HepG2 (cell line): Measurements from ENCODE around the gene SLX9. TPM values are rescaled to one million over a fixed set of nuclear protein-coding genes. Genes with fewer than 3 reads are reported as not detected.
A peak's percentile ranks its signal among the peaks of the same experiment; 100 is the strongest.

Source experiments
- CBX2 ChIP-seq, 2 experiments: fragments of 200-600 bp in 1 of 2; sonication (generic); formaldehyde crosslinking in 1 of 2; IDR thresholded peaks; 2 replicates each; pipeline versions ENCODE4 v1.7.0 to v1.8.1; 2018 to 2022; ENCODE audit warnings: low read depth in 2 of 2, low read length in 1 of 2, mild to moderate bottlenecking in 1 of 2, missing genetic modification reagents in 1 of 2
- FLYWCH1 ChIP-seq: sonication (generic); formaldehyde crosslinking; IDR thresholded peaks from 2 replicates; pipeline ENCODE4 v1.8.1; 2023; ENCODE audit warnings: mild to moderate bottlenecking, missing genetic modification reagents
- FOXK2 ChIP-seq: fragments of 450-650 bp; IDR thresholded peaks from 2 replicates; pipeline ENCODE4 v1.6.1; 2016
- HES4 ChIP-seq: sonication (generic); formaldehyde crosslinking; IDR thresholded peaks from 2 replicates; pipeline ENCODE4 v1.9.0; 2021; ENCODE audit warnings: mild to moderate bottlenecking, missing genetic modification reagents, borderline replicate concordance
- LCORL ChIP-seq, 2 experiments: fragments of 450-650 bp in 1 of 2; sonication (generic) in 1 of 2; formaldehyde crosslinking in 1 of 2; IDR thresholded peaks; 2 replicates each; pipeline versions ENCODE4 v1.5.0 to v1.6.1; 2017 to 2020; ENCODE audit warnings: antibody characterized with exemption in 1 of 2, missing genetic modification reagents in 1 of 2
- NONO ChIP-seq, 2 experiments: fragments of 450-650 bp in 1 of 2; sonication (generic) in 1 of 2; formaldehyde crosslinking in 1 of 2; IDR thresholded peaks in 1 of 2; conservative IDR thresholded peaks in 1 of 2; 2 replicates each; pipeline versions ENCODE4 v1.6.1 to v1.8.0; 2017 to 2022; ENCODE audit warnings: mild to moderate bottlenecking in 1 of 2, missing genetic modification reagents in 1 of 2, moderate library complexity in 1 of 2
- RARG ChIP-seq: sonication (generic); formaldehyde crosslinking; IDR thresholded peaks from 2 replicates; pipeline ENCODE4 v1.4.0; 2020; ENCODE audit warnings: low read depth, mild to moderate bottlenecking, missing genetic modification reagents
- SNAPC2 ChIP-seq: sonication (generic); formaldehyde crosslinking; IDR thresholded peaks from 2 replicates; pipeline ENCODE4 v1.8.1; 2022; ENCODE audit warnings: mild to moderate bottlenecking, missing genetic modification reagents
- SRY ChIP-seq: sonication (generic); formaldehyde crosslinking; IDR thresholded peaks from 2 replicates; pipeline ENCODE4 v1.8.0; 2022; ENCODE audit warnings: mild to moderate bottlenecking, missing genetic modification reagents
- TCF7 ChIP-seq: sonication (generic); IDR thresholded peaks from 2 replicates; pipeline ENCODE4 v1.6.1; 2016; ENCODE audit warnings: antibody characterized with exemption, low read depth
- polyA plus RNA-seq, 8 experiments: library from polyadenylated mRNA; depleted of rRNA in 3 of 8; stranded (reverse) in 7 of 8; unstranded in 1 of 8; fragments of >200 nt; fragmentation: Illumina TruSeq in 4 of 8; extraction: Trizol in 4 of 8; gene quantifications; 2 replicates each; pipeline versions ENCODE4 v1.2.1 to v1.2.3, GENCODE V29; 2011 to 2016; ENCODE audit warnings: low read depth in 4 of 8, missing spikeins in 1 of 8, mixed read lengths in 1 of 8; ENCODE audit not compliant: insufficient read depth in 1 of 8
- total RNA-seq, 5 experiments: library from RNA; depleted of rRNA; stranded (reverse); fragments of >200 nt; fragmentation: Illumina TruSeq; extraction: Trizol; gene quantifications; 2 replicates each; pipeline ENCODE4 v1.2.3, GENCODE V29; 2016; ENCODE audit warnings: low read depth in 1 of 5
- TF ChIP-seq, protein P1 (sequence below): sonication (generic); formaldehyde crosslinking; IDR thresholded peaks from 2 replicates; pipeline ENCODE4 v1.4.0; 2020; ENCODE audit warnings: mild to moderate bottlenecking, missing genetic modification reagents
- TF ChIP-seq, protein P2 (sequence below): sonication (generic); formaldehyde crosslinking; IDR thresholded peaks from 2 replicates; pipeline ENCODE4; 2020; ENCODE audit warnings: missing genetic modification reagents, mild to moderate bottlenecking, borderline replicate concordance
- TF ChIP-seq, protein P3 (sequence below): sonication (generic); formaldehyde crosslinking; conservative IDR thresholded peaks from 2 replicates; pipeline ENCODE4 v1.4.0; 2020; ENCODE audit warnings: mild to moderate bottlenecking, missing genetic modification reagents, moderate library complexity
- TF ChIP-seq, protein P4 (sequence below): sonication (generic); formaldehyde crosslinking; IDR thresholded peaks from 2 replicates; pipeline ENCODE4 v1.9.0; 2022; ENCODE audit warnings: low read depth, missing genetic modification reagents
- TF ChIP-seq, protein P5 (sequence below): sonication (generic); IDR thresholded peaks from 2 replicates; pipeline ENCODE4 v1.6.1; 2016; ENCODE audit warnings: low read depth, borderline replicate concordance

SLX9 gene
- total and polyA plus RNA-seq, 2 of the 13 experiments (the other 11 are each of a cell fraction or from before 2014, with no cell fraction given): 21.0 to 47.1 TPM

DNA sequence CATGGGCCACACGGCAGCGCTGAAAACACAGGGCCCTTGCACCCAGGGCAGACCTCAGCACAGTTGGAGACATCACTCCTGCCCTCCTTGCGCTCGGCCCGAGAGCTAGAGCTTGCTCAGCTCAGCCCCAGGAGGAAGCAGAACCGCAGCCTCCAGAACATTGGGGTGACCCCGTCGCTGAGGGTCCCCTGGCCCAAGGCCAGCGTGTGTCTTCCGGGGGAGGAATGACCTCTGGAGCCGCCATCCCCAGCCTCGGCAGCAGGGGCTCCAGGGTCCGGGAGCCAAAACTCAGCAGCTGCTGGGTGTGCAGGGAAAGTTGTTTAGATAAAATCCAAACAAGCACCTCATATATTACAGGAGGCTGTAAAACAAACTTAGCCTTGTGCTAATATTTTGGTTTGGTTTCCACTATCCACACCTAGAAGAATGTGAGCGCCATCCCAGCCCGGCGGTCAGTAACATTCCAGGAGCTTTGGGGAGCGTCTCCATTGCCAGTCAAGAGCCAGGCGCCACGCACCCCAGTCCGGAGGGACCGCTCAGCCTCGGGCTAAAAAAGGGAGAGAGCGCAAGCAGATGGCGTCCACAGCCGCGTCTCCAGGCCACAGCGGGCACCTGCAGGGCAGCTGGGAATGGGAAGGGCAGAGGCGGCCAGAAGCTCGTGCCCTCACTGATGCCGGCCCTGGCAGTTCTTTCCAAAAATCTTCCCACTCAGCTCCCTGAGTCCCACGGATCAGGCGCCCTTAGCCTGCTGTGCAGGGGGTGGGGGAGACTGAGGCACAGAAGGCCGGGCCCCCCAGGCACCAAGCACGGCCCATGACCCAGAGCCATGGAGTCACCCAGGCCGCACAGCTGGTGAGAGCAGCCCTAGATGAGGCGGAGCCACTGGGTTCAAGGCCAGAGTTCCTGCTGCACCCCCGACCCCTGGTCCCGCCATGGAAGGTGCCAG lies 52.0 kb downstream of the SLX9 start (continued):
- TF ChIP-seq, protein P1, sequence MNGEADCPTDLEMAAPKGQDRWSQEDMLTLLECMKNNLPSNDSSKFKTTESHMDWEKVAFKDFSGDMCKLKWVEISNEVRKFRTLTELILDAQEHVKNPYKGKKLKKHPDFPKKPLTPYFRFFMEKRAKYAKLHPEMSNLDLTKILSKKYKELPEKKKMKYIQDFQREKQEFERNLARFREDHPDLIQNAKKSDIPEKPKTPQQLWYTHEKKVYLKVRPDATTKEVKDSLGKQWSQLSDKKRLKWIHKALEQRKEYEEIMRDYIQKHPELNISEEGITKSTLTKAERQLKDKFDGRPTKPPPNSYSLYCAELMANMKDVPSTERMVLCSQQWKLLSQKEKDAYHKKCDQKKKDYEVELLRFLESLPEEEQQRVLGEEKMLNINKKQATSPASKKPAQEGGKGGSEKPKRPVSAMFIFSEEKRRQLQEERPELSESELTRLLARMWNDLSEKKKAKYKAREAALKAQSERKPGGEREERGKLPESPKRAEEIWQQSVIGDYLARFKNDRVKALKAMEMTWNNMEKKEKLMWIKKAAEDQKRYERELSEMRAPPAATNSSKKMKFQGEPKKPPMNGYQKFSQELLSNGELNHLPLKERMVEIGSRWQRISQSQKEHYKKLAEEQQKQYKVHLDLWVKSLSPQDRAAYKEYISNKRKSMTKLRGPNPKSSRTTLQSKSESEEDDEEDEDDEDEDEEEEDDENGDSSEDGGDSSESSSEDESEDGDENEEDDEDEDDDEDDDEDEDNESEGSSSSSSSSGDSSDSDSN: no peak
- TF ChIP-seq TCF7 (no peak), SRY (no peak), FLYWCH1 (CRISPR knock-in tag) (no peak), CBX2 (IDR thresholded peaks at IDR 0.05; ENCODE audit: low read depth, low read length) (no peak), CBX2 (CRISPR knock-in tag; IDR thresholded peaks at IDR 0.05; ENCODE audit: low read depth) (no peak), FOXK2 (no peak), RARG (CRISPR knock-in tag) (no peak), HES4 (no peak), SNAPC2 (CRISPR knock-in tag) (no peak), NONO (IDR thresholded peaks at IDR 0.05) (no peak), NONO (CRISPR knock-in tag; conservative IDR thresholded peaks at IDR 0.05) (0 out of 2 replicates have a peak, but pooled peaks have one; percentile 12), LCORL (IDR thresholded peaks at IDR 0.05) (no peak), LCORL (CRISPR knock-in tag; IDR thresholded peaks at IDR 0.05) (no peak)
- TF ChIP-seq, protein P2, sequence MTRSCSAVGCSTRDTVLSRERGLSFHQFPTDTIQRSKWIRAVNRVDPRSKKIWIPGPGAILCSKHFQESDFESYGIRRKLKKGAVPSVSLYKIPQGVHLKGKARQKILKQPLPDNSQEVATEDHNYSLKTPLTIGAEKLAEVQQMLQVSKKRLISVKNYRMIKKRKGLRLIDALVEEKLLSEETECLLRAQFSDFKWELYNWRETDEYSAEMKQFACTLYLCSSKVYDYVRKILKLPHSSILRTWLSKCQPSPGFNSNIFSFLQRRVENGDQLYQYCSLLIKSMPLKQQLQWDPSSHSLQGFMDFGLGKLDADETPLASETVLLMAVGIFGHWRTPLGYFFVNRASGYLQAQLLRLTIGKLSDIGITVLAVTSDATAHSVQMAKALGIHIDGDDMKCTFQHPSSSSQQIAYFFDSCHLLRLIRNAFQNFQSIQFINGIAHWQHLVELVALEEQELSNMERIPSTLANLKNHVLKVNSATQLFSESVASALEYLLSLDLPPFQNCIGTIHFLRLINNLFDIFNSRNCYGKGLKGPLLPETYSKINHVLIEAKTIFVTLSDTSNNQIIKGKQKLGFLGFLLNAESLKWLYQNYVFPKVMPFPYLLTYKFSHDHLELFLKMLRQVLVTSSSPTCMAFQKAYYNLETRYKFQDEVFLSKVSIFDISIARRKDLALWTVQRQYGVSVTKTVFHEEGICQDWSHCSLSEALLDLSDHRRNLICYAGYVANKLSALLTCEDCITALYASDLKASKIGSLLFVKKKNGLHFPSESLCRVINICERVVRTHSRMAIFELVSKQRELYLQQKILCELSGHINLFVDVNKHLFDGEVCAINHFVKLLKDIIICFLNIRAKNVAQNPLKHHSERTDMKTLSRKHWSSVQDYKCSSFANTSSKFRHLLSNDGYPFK (CRISPR knock-in tag): no peak
- TF ChIP-seq, protein P3, sequence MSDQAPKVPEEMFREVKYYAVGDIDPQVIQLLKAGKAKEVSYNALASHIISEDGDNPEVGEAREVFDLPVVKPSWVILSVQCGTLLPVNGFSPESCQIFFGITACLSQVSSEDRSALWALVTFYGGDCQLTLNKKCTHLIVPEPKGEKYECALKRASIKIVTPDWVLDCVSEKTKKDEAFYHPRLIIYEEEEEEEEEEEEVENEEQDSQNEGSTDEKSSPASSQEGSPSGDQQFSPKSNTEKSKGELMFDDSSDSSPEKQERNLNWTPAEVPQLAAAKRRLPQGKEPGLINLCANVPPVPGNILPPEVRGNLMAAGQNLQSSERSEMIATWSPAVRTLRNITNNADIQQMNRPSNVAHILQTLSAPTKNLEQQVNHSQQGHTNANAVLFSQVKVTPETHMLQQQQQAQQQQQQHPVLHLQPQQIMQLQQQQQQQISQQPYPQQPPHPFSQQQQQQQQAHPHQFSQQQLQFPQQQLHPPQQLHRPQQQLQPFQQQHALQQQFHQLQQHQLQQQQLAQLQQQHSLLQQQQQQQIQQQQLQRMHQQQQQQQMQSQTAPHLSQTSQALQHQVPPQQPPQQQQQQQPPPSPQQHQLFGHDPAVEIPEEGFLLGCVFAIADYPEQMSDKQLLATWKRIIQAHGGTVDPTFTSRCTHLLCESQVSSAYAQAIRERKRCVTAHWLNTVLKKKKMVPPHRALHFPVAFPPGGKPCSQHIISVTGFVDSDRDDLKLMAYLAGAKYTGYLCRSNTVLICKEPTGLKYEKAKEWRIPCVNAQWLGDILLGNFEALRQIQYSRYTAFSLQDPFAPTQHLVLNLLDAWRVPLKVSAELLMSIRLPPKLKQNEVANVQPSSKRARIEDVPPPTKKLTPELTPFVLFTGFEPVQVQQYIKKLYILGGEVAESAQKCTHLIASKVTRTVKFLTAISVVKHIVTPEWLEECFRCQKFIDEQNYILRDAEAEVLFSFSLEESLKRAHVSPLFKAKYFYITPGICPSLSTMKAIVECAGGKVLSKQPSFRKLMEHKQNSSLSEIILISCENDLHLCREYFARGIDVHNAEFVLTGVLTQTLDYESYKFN (CRISPR knock-in tag): 0 out of 2 replicates have a peak, but pooled peaks have one; percentile 10
- TF ChIP-seq, protein P4, sequence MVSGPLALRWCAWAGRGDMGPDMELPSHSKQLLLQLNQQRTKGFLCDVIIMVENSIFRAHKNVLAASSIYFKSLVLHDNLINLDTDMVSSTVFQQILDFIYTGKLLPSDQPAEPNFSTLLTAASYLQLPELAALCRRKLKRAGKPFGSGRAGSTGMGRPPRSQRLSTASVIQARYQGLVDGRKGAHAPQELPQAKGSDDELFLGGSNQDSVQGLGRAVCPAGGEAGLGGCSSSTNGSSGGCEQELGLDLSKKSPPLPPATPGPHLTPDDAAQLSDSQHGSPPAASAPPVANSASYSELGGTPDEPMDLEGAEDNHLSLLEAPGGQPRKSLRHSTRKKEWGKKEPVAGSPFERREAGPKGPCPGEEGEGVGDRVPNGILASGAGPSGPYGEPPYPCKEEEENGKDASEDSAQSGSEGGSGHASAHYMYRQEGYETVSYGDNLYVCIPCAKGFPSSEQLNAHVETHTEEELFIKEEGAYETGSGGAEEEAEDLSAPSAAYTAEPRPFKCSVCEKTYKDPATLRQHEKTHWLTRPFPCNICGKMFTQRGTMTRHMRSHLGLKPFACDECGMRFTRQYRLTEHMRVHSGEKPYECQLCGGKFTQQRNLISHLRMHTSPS (CRISPR knock-in tag): peak; percentile 62; the same call in 1 of the 2 replicates
- TF ChIP-seq, protein P5, sequence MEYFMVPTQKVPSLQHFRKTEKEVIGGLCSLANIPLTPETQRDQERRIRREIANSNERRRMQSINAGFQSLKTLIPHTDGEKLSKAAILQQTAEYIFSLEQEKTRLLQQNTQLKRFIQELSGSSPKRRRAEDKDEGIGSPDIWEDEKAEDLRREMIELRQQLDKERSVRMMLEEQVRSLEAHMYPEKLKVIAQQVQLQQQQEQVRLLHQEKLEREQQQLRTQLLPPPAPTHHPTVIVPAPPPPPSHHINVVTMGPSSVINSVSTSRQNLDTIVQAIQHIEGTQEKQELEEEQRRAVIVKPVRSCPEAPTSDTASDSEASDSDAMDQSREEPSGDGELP: peak; percentile 44; the same call in 1 of the 2 replicates
